Activated CD4-positive, alpha-beta T cell treated with anti-CD3 and anti-CD28 coated beads, Interleukin-2, amount 10 ng/mL, durations not matched to agents 24 days and 14 days (primary cell): ENCODE results near the gene EXOSC5. TPM values are rescaled to one million over a fixed set of nuclear protein-coding genes. Genes with fewer than 3 reads are reported as not detected.
"Not testable (repeated sequence)": the region's sequence is repeated elsewhere in the genome, so short reads cannot be mapped to it uniquely, and the experiment has no call there.

Experiments
- DNase-seq: peaks from one replicate; pipeline ENCODE4 v3.0.0; 2022
- H3K27ac Mint-ChIP-seq: one replicate; pipeline ENCODE4 v1.8.0; 2022; ENCODE audit warnings: mild to moderate bottlenecking, mixed read lengths
- H3K27me3 Mint-ChIP-seq: one replicate; pipeline ENCODE4 v1.8.0; 2022; ENCODE audit warnings: mixed read lengths
- H3K36me3 Mint-ChIP-seq: one replicate; pipeline ENCODE4 v1.8.0; 2022; ENCODE audit warnings: low read depth, mild to moderate bottlenecking, mixed read lengths
- H3K4me1 Mint-ChIP-seq: one replicate; pipeline ENCODE4 v1.8.0; 2021; ENCODE audit warnings: mixed read lengths
- H3K4me3 Mint-ChIP-seq: one replicate; pipeline ENCODE4 v1.8.0; 2022; ENCODE audit warnings: mild to moderate bottlenecking, moderate library complexity, mixed read lengths
- H3K9me3 Mint-ChIP-seq: one replicate; pipeline ENCODE4 v1.8.0; 2021; ENCODE audit warnings: mixed read lengths
- intact Hi-C: fragments of 100-400 bp; cut with micrococcal nuclease; formaldehyde crosslinking; loops from one replicate; pipeline ENCODE4 v1.15.1; 2023
- total RNA-seq: library from RNA; stranded (reverse); gene quantifications from 2 replicates; pipeline ENCODE4 v1.2.3, GENCODE V29; 2022

The EXOSC5 gene
- total RNA-seq, 1 donor from 2014 or later = 69.2 TPM

GRCh38 chr19:41377977-41378709, 19.0 kb downstream of the EXOSC5 start:
- Mint-ChIP-seq H3K4me1 (peaks cover 13% of the 10 kb centered on the region), H3K36me3 (peaks cover 8% of the 10 kb centered on the region), H3K27ac (no peak overlapping the region), H3K9me3 (no peaks in the 10 kb centered on the region), H3K4me3 (no peak overlapping the region), H3K27me3 (no peaks in the 10 kb centered on the region)
- intact Hi-C loops = no loop called here
- DNase-seq = no peak

GRCh38 chr19:41376998-41377365, 20.2 kb downstream of the EXOSC5 start:
- Mint-ChIP-seq H3K27ac (peak overlapping the region; percentile 79), H3K27me3 (no peaks in the 10 kb centered on the region), H3K9me3 (no peaks in the 10 kb centered on the region), H3K4me3 (peak overlapping the region; percentile 76), H3K4me1 (peaks cover 13% of the 10 kb centered on the region), H3K36me3 (peaks cover 8% of the 10 kb centered on the region)
- DNase-seq = no peak
- intact Hi-C loops = no loop called here

DNA sequence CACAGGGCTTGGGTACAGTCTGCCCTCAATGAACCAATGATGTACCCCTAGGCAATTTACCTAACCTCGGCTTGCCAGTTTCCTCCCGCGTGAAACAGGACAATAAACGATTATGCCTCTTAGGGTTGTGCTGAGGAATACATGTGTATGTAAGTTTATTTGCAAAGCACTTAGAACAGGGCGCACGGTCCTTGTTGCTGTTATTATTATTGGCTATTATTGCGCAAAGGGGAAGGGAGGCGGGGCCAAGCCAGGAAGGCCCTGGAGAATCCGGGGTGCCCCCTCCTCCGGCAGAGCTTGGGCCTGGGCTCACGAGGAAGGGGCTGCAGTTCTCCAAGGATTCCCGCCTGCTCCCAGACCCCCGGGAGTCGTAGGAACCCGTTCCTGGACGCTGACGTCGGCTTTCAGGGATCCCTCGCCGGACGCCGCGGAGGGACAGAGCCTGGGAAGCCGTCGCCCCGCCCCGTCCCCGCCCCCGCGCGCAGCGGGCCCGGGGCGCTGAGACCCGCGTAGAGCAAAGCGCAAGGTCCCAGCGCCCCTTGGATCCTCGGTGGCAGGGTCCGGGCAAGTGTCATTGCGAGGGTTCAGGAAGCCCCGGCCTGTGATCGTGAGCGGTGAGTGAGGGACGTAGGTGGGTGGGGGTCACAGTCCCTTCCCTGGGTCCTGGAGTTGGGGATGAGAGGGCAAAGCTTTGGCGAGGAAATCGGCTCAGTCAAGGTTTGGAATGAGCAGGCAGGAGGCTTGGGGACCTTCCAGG, 20.7 kb downstream of the EXOSC5 start, which contains the start of gene TMEM91:
Gene TMEM91 (plus strand): TSS at position 293 of the 757 bp plus-strand sequence. CDS start 1,777 bp downstream, outside the sequence.
- intact Hi-C loops = no loop called here
- H3K4me1 Mint-ChIP-seq = peaks cover 13% of the 10 kb centered on the region
- H3K27ac Mint-ChIP-seq = peak within 1 kb of the TSS; percentile 79
- H3K36me3 Mint-ChIP-seq = peaks cover 8% of the 10 kb centered on the region
- DNase-seq = peak; percentile 70
- H3K27me3 Mint-ChIP-seq = no peaks in the 10 kb centered on the region
- no peaks in the 10 kb centered on the region for H3K9me3 Mint-ChIP-seq
- peak within 1 kb of the TSS; percentile 76 for H3K4me3 Mint-ChIP-seq

GRCh38 chr19:41373993-41374392, 23.2 kb downstream of the EXOSC5 start:
- intact Hi-C loops = no loop called here
- Mint-ChIP-seq H3K9me3 (no peaks in the 10 kb centered on the region), H3K27me3 (no peaks in the 10 kb centered on the region), H3K27ac (no peak overlapping the region), H3K36me3 (peaks cover 8% of the 10 kb centered on the region), H3K4me1 (peaks cover 13% of the 10 kb centered on the region), H3K4me3 (no peak overlapping the region)
- DNase-seq = no peak

DNA sequence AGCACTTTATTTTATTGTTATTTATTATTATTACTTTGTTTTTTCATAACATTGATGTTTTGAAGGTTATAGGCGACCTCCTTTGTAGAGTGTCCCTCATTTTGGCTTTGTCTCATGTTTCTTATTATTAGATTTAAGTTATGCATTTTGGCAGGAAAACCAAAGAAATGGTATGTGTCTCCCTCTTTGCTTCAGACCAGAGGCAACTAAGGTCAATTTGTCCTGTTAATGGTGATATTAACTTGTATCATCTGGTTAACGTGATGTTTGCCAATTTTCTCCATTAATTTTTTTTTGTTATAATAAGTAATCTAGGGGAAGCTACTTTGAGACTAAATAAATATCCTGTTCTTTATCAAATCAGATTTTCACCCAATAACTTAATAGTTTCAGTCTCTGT, 24.7 kb downstream of the EXOSC5 start:
- peaks cover 13% of the 10 kb centered on the region for H3K4me1 Mint-ChIP-seq
- intact Hi-C loops = no loop called here
- no peaks in the 10 kb centered on the region for H3K9me3 Mint-ChIP-seq
- H3K36me3 Mint-ChIP-seq = peaks cover 8% of the 10 kb centered on the region
- no peaks in the 10 kb centered on the region for H3K27me3 Mint-ChIP-seq
- DNase-seq = no peak
- H3K27ac Mint-ChIP-seq = no peak overlapping the region
- no peak overlapping the region for H3K4me3 Mint-ChIP-seq

DNA sequence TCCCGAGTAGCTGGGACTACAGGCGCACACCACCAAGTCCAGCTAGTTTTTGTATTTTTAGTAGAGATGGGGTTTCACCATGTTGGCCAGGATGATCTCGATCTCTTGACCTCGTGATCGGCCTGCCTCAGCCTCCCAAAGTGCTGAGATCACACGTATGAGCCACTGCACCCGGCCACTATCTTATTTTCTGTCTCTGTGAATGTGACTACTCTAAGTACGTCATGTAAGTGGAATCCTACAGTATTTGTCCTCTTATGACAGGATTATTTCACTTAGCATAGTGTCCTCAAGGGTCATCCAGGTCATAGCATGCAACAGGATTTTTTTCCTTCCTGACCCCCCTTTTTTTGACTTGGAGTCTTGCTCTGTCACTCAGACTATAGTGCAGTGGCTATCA, 25.6 kb downstream of the EXOSC5 start:
- Mint-ChIP-seq H3K4me3 (no peak overlapping the region), H3K4me1 (peaks cover 7% of the 10 kb centered on the region), H3K36me3 (no peaks in the 10 kb centered on the region), H3K9me3 (no peaks in the 10 kb centered on the region), H3K27me3 (no peaks in the 10 kb centered on the region), H3K27ac (no peak overlapping the region)
- DNase-seq = no peak
- intact Hi-C loops = no loop called here

DNA sequence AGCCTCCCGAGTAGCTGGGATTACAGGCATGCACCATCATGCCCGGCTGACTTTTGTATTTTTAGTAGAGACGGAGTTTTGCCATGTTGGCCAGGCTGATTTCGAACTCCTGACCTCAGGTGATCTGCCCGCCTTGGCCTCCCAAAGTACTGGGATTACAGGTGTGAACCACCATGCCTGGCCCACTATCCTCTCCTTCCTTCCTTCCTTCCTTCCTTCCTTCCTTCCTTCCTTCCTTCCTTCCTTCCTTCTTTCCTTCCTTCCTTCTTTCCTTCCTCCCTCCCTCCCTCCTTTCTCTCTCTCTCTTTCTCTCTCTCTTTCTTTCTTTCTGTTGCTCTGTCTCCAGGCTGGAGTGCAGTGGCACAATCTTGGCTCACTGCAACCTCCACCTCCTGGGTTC, 26.0 kb downstream of the EXOSC5 start:
- H3K36me3 Mint-ChIP-seq, H3K4me3 Mint-ChIP-seq, H3K4me1 Mint-ChIP-seq, H3K9me3 Mint-ChIP-seq, intact Hi-C loops, H3K27ac Mint-ChIP-seq, DNase-seq, H3K27me3 Mint-ChIP-seq: not testable (repeated sequence)

GRCh38 chr19:41369769-41370168, 27.4 kb downstream of the EXOSC5 start:
- intact Hi-C loops = no loop called here
- Mint-ChIP-seq H3K36me3 (no peaks in the 10 kb centered on the region), H3K27me3 (no peaks in the 10 kb centered on the region), H3K9me3 (no peaks in the 10 kb centered on the region), H3K27ac (no peak overlapping the region), H3K4me1 (peaks cover 6% of the 10 kb centered on the region), H3K4me3 (no peak overlapping the region)
- no peak for DNase-seq

- H3K4me3 Mint-ChIP-seq = no peak overlapping the region
- no peak overlapping the region for H3K27ac Mint-ChIP-seq
- no peaks in the 10 kb centered on the region for H3K9me3 Mint-ChIP-seq
- H3K4me1 Mint-ChIP-seq = peaks cover 19% of the 10 kb centered on the region
- no peaks in the 10 kb centered on the region for H3K27me3 Mint-ChIP-seq
- DNase-seq = no peak
- intact Hi-C loops = no loop called here
- peaks cover 5% of the 10 kb centered on the region for H3K36me3 Mint-ChIP-seq
Measured at GRCh38 chr19:41367848-41368301, 29.3 kb downstream of the EXOSC5 start.

- intact Hi-C loops = no loop called here
- peak overlapping the region; percentile 59 for H3K27ac Mint-ChIP-seq
- no peaks in the 10 kb centered on the region for H3K9me3 Mint-ChIP-seq
- peaks cover 24% of the 10 kb centered on the region for H3K4me1 Mint-ChIP-seq
- H3K27me3 Mint-ChIP-seq = no peaks in the 10 kb centered on the region
- peaks cover 5% of the 10 kb centered on the region for H3K36me3 Mint-ChIP-seq
- DNase-seq = peak; percentile 67
- peak overlapping the region; percentile 25 for H3K4me3 Mint-ChIP-seq
Measured at GRCh38 chr19:41366089-41366488, 31.1 kb downstream of the EXOSC5 start.

DNA sequence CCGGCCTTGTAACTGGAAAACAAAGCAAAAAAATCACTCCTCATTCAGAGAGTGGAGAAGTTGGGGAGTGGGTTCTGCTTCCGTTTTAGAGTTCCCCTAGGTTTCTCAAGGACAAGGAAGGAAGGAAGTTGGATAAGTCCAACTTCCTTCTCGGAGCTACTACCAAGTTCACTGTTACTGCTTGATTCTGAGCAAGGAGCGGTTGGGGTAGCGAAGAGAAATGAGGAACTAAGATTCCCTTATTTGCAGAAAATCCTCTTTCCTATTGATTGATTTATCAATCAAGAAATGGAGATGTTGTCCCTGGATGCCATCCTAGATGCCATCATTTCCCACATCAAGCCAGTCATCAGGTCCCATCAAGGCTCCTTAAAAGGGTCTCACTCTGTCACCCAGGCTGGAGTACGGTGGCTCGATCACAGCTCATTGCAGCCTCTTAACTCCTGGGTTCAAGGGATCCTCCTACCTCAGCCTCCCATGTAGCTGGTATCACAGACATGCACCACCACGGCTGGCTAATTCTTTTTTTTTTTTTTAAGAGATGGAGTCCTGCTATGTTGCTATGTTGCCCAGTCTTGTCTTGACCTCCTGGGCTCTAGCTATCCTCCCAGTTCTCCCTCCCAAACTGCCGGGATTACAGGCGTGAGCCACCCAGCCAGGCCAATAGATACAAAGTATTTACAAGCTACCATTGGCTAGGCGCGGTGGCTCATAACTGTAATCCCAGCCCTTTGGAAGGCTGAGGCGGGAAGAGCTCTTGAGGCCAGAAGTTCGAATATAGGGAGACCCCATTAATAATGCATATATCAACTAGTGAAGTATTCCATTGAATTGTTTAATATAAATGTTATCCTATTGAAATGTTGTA, 32.4 kb downstream of the EXOSC5 start:
- intact Hi-C loops = loop anchor here (1.0 to 5.0 kb wide), 4 partner anchors 33 to 168 kb away; partner anchors contain the start of genes BCKDHA, DMAC2 and EXOSC5
- peak overlapping the region; percentile 93 for H3K4me3 Mint-ChIP-seq

DNA sequence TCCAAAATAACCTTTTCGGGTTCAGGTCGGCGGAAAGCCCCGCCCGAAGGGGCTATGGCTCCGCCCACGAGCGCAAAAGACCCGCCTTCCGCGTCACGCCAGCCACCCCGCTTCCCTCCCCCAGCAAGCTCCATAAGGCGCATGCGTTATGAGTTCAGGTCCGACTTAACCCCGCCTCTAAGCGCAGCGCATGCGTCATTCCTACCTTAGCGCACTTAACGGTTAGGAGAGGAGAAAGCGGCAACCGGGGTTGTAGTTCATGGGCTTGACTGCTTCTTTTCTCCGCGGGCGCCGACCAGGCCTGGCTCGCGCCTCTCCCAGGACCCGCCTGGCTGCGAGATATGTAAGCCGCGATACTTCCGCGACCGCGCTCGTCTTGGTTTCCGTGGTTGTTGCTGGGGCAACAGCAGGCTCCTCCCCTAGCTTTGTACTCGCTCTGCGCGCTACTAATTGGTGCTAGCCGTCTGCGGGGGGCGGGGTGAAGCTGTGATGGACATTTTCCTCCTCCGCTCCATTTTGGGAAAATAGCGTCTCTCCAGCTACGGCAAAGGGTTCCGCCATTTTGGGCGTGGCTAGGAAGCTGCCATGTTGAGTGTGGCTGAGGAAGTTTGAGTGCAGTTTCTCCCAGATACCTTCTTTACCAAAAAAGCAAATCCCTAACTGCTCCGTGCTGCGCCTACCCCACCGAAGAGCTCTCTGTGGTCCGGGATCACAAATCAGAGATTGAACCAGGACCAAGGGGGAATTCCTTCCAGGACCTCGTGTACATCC, 33.2 kb downstream of the EXOSC5 start, which contains the start of gene B9D2:
Gene B9D2 (minus strand): TSS at position 397 of the 771 bp plus-strand sequence. CDS start 630 bp downstream, outside the sequence.
- peak within 1 kb of the TSS; percentile 93 for H3K4me3 Mint-ChIP-seq

More for the DNA sequence above, 32.4 kb downstream of the EXOSC5 start:
- H3K4me1 Mint-ChIP-seq = peaks cover 27% of the 10 kb centered on the region
- H3K27me3 Mint-ChIP-seq = no peaks in the 10 kb centered on the region
- DNase-seq = no peak
- peak overlapping the region; percentile 99 for H3K27ac Mint-ChIP-seq
- H3K36me3 Mint-ChIP-seq = peaks cover 10% of the 10 kb centered on the region
- no peaks in the 10 kb centered on the region for H3K9me3 Mint-ChIP-seq

GRCh38 chr19:41363371-41363752, 33.8 kb downstream of the EXOSC5 start:
- H3K27me3 Mint-ChIP-seq = no peaks in the 10 kb centered on the region
- intact Hi-C loops = loop anchor here (1.0 to 5.0 kb wide), 2 partner anchors 9 to 169 kb away; no protein-coding TSS in a partner anchor
- peaks cover 31% of the 10 kb centered on the region for H3K4me1 Mint-ChIP-seq
- H3K4me3 Mint-ChIP-seq = peak overlapping the region; percentile 93
- DNase-seq = no peak
- H3K9me3 Mint-ChIP-seq = no peaks in the 10 kb centered on the region
- H3K27ac Mint-ChIP-seq = peak overlapping the region; percentile 99
- H3K36me3 Mint-ChIP-seq = peaks cover 13% of the 10 kb centered on the region

More for the DNA sequence above, 33.2 kb downstream of the EXOSC5 start, which contains the start of gene B9D2:
- no peaks in the 10 kb centered on the region for H3K27me3 Mint-ChIP-seq
- intact Hi-C loops = loop anchor here (1.0 to 5.0 kb wide), 5 partner anchors 10 to 168 kb away; partner anchors contain the start of genes BCKDHA, DMAC2 and EXOSC5
- DNase-seq = peak; percentile 99
- H3K36me3 Mint-ChIP-seq = peaks cover 13% of the 10 kb centered on the region
- peak within 1 kb of the TSS; percentile 99 for H3K27ac Mint-ChIP-seq
- no peaks in the 10 kb centered on the region for H3K9me3 Mint-ChIP-seq
- peaks cover 28% of the 10 kb centered on the region for H3K4me1 Mint-ChIP-seq
